H9 (cell line): Measurements from ENCODE around the gene OXCT1. TPM values are rescaled to one million over a fixed set of nuclear protein-coding genes. Genes with fewer than 3 reads are reported as not detected.

Experiments
- DNase-seq: peaks from one replicate; pipeline ENCODE4 v3.0.0-alpha.2; 2017
- H2AFZ ChIP-seq: one replicate; pipeline ENCODE4 v1.6.1; 2013; ENCODE audit warnings: mild to moderate bottlenecking, low read length, control low read depth, moderate library complexity
- H2AK5ac ChIP-seq: 2 replicates; pipeline ENCODE4 v1.6.1; 2013; ENCODE audit warnings: low read length, control low read depth, mixed read lengths; ENCODE audit not compliant: insufficient read length
- H2BK120ac ChIP-seq: one replicate; pipeline ENCODE4 v1.6.1; 2013; ENCODE audit warnings: low read depth, mild to moderate bottlenecking, low read length, control low read depth, inconsistent platforms; ENCODE audit not compliant: poor library complexity, severe bottlenecking
- H2BK12ac ChIP-seq: 2 replicates; pipeline ENCODE4 v1.6.1; 2013; ENCODE audit warnings: low read length, control low read depth, mixed read lengths, low read depth; ENCODE audit not compliant: insufficient read length
- H2BK15ac ChIP-seq: 2 replicates; pipeline ENCODE4 v1.6.1; 2013; ENCODE audit warnings: low read depth, low read length, control low read depth
- H2BK20ac ChIP-seq: one replicate; pipeline ENCODE4 v1.6.1; 2013; ENCODE audit warnings: low read depth, mild to moderate bottlenecking, low read length, control low read depth, inconsistent platforms; ENCODE audit not compliant: poor library complexity, severe bottlenecking
- H2BK5ac ChIP-seq: 2 replicates; pipeline ENCODE4 v1.6.1; 2013; ENCODE audit warnings: low read length, control low read depth, mixed read lengths; ENCODE audit not compliant: insufficient read length
- H3K14ac ChIP-seq: 2 replicates; pipeline ENCODE4 v1.6.1; 2013; ENCODE audit warnings: low read length, control low read depth; ENCODE audit not compliant: insufficient read depth
- H3K18ac ChIP-seq: 2 replicates; pipeline ENCODE4 v1.6.1; 2013; ENCODE audit warnings: low read depth, mild to moderate bottlenecking, mixed read lengths, low read length, control low read depth; ENCODE audit not compliant: insufficient read length
- H3K23ac ChIP-seq: 2 replicates; pipeline ENCODE4 v1.6.1; 2013; ENCODE audit warnings: low read length, control low read depth, mixed read lengths, low read depth; ENCODE audit not compliant: insufficient read length
- H3K23me2 ChIP-seq: 2 replicates; pipeline ENCODE4 v1.6.1; 2013; ENCODE audit warnings: low read depth, mild to moderate bottlenecking, mixed read lengths, low read length, control low read depth; ENCODE audit not compliant: insufficient read length, poor library complexity, severe bottlenecking
- H3K27ac ChIP-seq: 2 replicates; pipeline ENCODE4 v1.5.1; 2013; ENCODE audit warnings: low read length, control low read depth, mixed read lengths, low read depth; ENCODE audit not compliant: insufficient read length
- H3K27me3 ChIP-seq: 2 replicates; pipeline ENCODE4 v1.6.1; 2013; ENCODE audit warnings: low read length, control low read depth, inconsistent platforms; ENCODE audit not compliant: insufficient read depth
- H3K4ac ChIP-seq: 2 replicates; pipeline ENCODE4 v1.6.1; 2013; ENCODE audit warnings: low read depth, mild to moderate bottlenecking, control low read depth, inconsistent platforms, low read length, moderate library complexity
- H3K4me1 ChIP-seq: 2 replicates; pipeline ENCODE4 v1.6.1; 2013; ENCODE audit warnings: low read length, control low read depth, inconsistent platforms; ENCODE audit not compliant: insufficient read depth
- H3K4me2 ChIP-seq: 2 replicates; pipeline ENCODE4 v1.6.1; 2013; ENCODE audit warnings: low read length, control low read depth, mixed read lengths; ENCODE audit not compliant: insufficient read length, insufficient read depth
- H3K56ac ChIP-seq: 2 replicates; pipeline ENCODE4 v1.6.1; 2013; ENCODE audit warnings: low read depth, mild to moderate bottlenecking, mixed read lengths, low read length, control low read depth; ENCODE audit not compliant: insufficient read length
- H3K79me1 ChIP-seq: 2 replicates; pipeline ENCODE4 v1.6.1; 2013; ENCODE audit warnings: low read depth, mild to moderate bottlenecking, moderate library complexity, low read length, control low read depth, inconsistent platforms; ENCODE audit not compliant: insufficient read depth, poor library complexity, severe bottlenecking
- H3K79me2 ChIP-seq: 2 replicates; pipeline ENCODE4 v1.6.1; 2013; ENCODE audit warnings: low read length, control low read depth, inconsistent platforms; ENCODE audit not compliant: insufficient read depth
- H3K9ac ChIP-seq: 2 replicates; pipeline ENCODE4 v1.6.1; 2013; ENCODE audit warnings: low read length, control low read depth, mixed read lengths; ENCODE audit not compliant: insufficient read length; ENCODE audit errors: extremely low read depth
- H3K9me3 ChIP-seq: one replicate; pipeline ENCODE4 v1.6.1; 2013; ENCODE audit warnings: low read depth, low read length, inconsistent platforms; ENCODE audit not compliant: control insufficient read depth
- H3T11ph ChIP-seq: one replicate; pipeline ENCODE4 v1.6.1; 2013; ENCODE audit warnings: mild to moderate bottlenecking, low read length, control low read depth, inconsistent platforms
- H4K20me1 ChIP-seq: one replicate; pipeline ENCODE4 v1.6.1; 2013; ENCODE audit not compliant: control insufficient read depth, insufficient read length, insufficient read depth
- H4K5ac ChIP-seq: 2 replicates; pipeline ENCODE4 v1.6.1; 2013; ENCODE audit warnings: low read depth, mild to moderate bottlenecking, mixed read lengths, low read length, control low read depth; ENCODE audit not compliant: insufficient read length
- H4K8ac ChIP-seq: replicated peaks from 2 replicates; pipeline ENCODE4 v1.6.1; 2013; ENCODE audit warnings: low read length, control low read depth, mixed read lengths, low read depth; ENCODE audit not compliant: insufficient read length
- H4K91ac ChIP-seq: 2 replicates; pipeline ENCODE4 v1.6.1; 2013; ENCODE audit warnings: low read depth, mild to moderate bottlenecking, moderate library complexity, mixed read lengths, low read length, control low read depth; ENCODE audit not compliant: insufficient read length
- H3K27ac Mint-ChIP-seq, 3 experiments: 2 replicates in 2 of 3; 3 replicates in 1 of 3; pipeline ENCODE4 v1.8.0; 2020 to 2021; ENCODE audit warnings: mixed read lengths in 3 of 3, mild to moderate bottlenecking in 1 of 3, moderate library complexity in 1 of 3
- H3K27me3 Mint-ChIP-seq: 2 replicates; pipeline ENCODE4 v1.8.0; 2021; ENCODE audit warnings: low read depth, mild to moderate bottlenecking, moderate library complexity, mixed read lengths
- H3K36me3 Mint-ChIP-seq, 3 experiments: 2 replicates in 2 of 3; 3 replicates in 1 of 3; pipeline ENCODE4 v1.8.0; 2020 to 2021; ENCODE audit warnings: low read depth in 3 of 3, mixed read lengths in 3 of 3; ENCODE audit not compliant: insufficient read depth in 1 of 3
- H3K4me1 Mint-ChIP-seq, 2 experiments: 2 replicates each; pipeline ENCODE4 v1.8.0; 2020; ENCODE audit warnings: mixed read lengths in 2 of 2
- H3K4me3 Mint-ChIP-seq, 2 experiments: 2 replicates in 1 of 2; 3 replicates in 1 of 2; pipeline ENCODE4 v1.8.0; 2020 to 2021; ENCODE audit warnings: mild to moderate bottlenecking in 2 of 2, mixed read lengths in 2 of 2, moderate library complexity in 1 of 2
- H3K9me3 Mint-ChIP-seq, 2 experiments: 2 replicates in 1 of 2; 3 replicates in 1 of 2; pipeline ENCODE4 v1.8.0; 2020; ENCODE audit warnings: mild to moderate bottlenecking in 2 of 2, mixed read lengths in 2 of 2, moderate library complexity in 1 of 2
- CTCF ChIP-seq: fragments of 200-600 bp; sonication (generic); conservative IDR thresholded peaks from 3 replicates; pipeline ENCODE4 v1.8.0; 2021; ENCODE audit warnings: antibody characterized with exemption, mild to moderate bottlenecking
- WGBS: extraction: QIAGEN DNeasy Blood & Tissue Kit; methylation state at CpG from one replicate; pipeline ENCODE4 v1.1.7; 2013; ENCODE audit warnings: missing lambda C conversion rate, low lambda C conversion rate, mixed read lengths; ENCODE audit not compliant: insufficient read length; ENCODE audit errors: extremely low coverage; 5-methylcytosine and 5-hydroxymethylcytosine counted together
- total RNA-seq: library from RNA; stranded (reverse); gene quantifications from 2 replicates; pipeline ENCODE4 v1.2.1, GENCODE V29; 2021

OXCT1 gene
- total RNA-seq, 1 experiment from 2014 or later, result 25.6 TPM

GRCh38 chr5:41808294-41808693 is 61.9 kb downstream of the OXCT1 start:
- Mint-ChIP-seq H3K27me3 (no peaks in the 10 kb centered on the region), H3K4me3 (no peak overlapping the region), H3K9me3 (no peaks in the 10 kb centered on the region), H3K4me1 (peaks cover 4 to 6% of the 10 kb centered on the region in 2 experiments), H3K27ac (no peak overlapping the region), H3K36me3 (no peaks in the 10 kb centered on the region; a peak in 2 of 7 replicates)
- H3K27ac ChIP-seq, result no peak overlapping the region
- H3K4ac ChIP-seq, result no peak overlapping the region
- H2AFZ ChIP-seq, result no peak overlapping the region
- H3K9ac ChIP-seq, result no peak overlapping the region
- H2BK5ac ChIP-seq, result no peak overlapping the region
- no peak overlapping the region for H3K18ac ChIP-seq
- H3K79me2 ChIP-seq, result no peaks in the 10 kb centered on the region
- no peak overlapping the region for H4K5ac ChIP-seq
- WGBS, result no CpG with 5 or more reads among the region's 3 CpGs
- no peak for TF ChIP-seq CTCF
- no peaks in the 10 kb centered on the region for H3K23me2 ChIP-seq
- no peak overlapping the region for H3T11ph ChIP-seq
- no peak overlapping the region for H2BK15ac ChIP-seq
- H4K8ac ChIP-seq, result no peak overlapping the region
- no peak overlapping the region for H2BK20ac ChIP-seq
- no peak overlapping the region for H2AK5ac ChIP-seq
- H3K4me2 ChIP-seq, result no peak overlapping the region
- no peaks in the 10 kb centered on the region for H4K20me1 ChIP-seq
- no peak overlapping the region for H4K91ac ChIP-seq
- H3K14ac ChIP-seq, result no peak overlapping the region
- H3K23ac ChIP-seq, result no peak overlapping the region
- no peaks in the 10 kb centered on the region for H3K9me3 ChIP-seq
- H3K4me1 ChIP-seq, result no peaks in the 10 kb centered on the region
- no peak overlapping the region for H2BK12ac ChIP-seq
- no peak overlapping the region for H3K56ac ChIP-seq
- no peaks in the 10 kb centered on the region for H3K79me1 ChIP-seq
- no peaks in the 10 kb centered on the region for H3K27me3 ChIP-seq
- no peak for DNase-seq
- H2BK120ac ChIP-seq, result no peak overlapping the region
